WTC11 (cell line): ENCODE data around the gene DTHD1. TPM values are rescaled to one million over a fixed set of nuclear protein-coding genes. Genes with fewer than 3 reads are reported as not detected.

ENCODE experiments used
- ATAC-seq: fragments of 200-7000 bp; cut with Tn5 transposase; 2 replicates; pipeline ENCODE4 v1.10.0; 2021; ENCODE audit warnings: mild to moderate bottlenecking, moderate library complexity
- CTCF ChIA-PET: fragments of 300-600 bp; sonication (Branson Sonifier 250); formaldehyde crosslinking; loops from one replicate; lab custom pipeline; 2021; ENCODE audit warnings: antibody characterized with exemption; lab: Charles Lee
- POLR2A ChIA-PET: fragments of 350-600 bp; sonication (Branson Sonifier 250); formaldehyde crosslinking; loops from one replicate; lab custom pipeline; 2021; ENCODE audit warnings: antibody characterized with exemption; lab: Charles Lee
- DNase-seq: peaks from one replicate; pipeline ENCODE4 v3.0.0; 2021; ENCODE audit warnings: low spot score
- H3K27ac Mint-ChIP-seq: 2 replicates; pipeline ENCODE4 v1.8.0; 2021; ENCODE audit warnings: mixed read lengths
- H3K27me3 Mint-ChIP-seq: 2 replicates; pipeline ENCODE4 v1.8.0; 2021; ENCODE audit warnings: low read depth, mild to moderate bottlenecking, moderate library complexity, mixed read lengths
- H3K36me3 Mint-ChIP-seq: 2 replicates; pipeline ENCODE4 v1.8.0; 2021; ENCODE audit warnings: mixed read lengths
- H3K4me1 Mint-ChIP-seq: 2 replicates; pipeline ENCODE4 v1.8.0; 2022; ENCODE audit warnings: mixed read lengths
- H3K4me3 Mint-ChIP-seq: 2 replicates; pipeline ENCODE4 v1.8.0; 2021; ENCODE audit warnings: mild to moderate bottlenecking, moderate library complexity, mixed read lengths
- H3K9me3 Mint-ChIP-seq: 2 replicates; pipeline ENCODE4 v1.8.0; 2021; ENCODE audit warnings: mixed read lengths
- EMX1 ChIP-seq: fragments of 250-450 bp; sonication (Bioruptor Pico); IDR thresholded peaks from 2 replicates; pipeline ENCODE4 v1.8.0; 2021; ENCODE audit warnings: mild to moderate bottlenecking
- ETV6 ChIP-seq: sonication (generic); formaldehyde crosslinking; IDR thresholded peaks from 2 replicates; pipeline ENCODE4 v1.8.1; 2022; ENCODE audit warnings: mild to moderate bottlenecking, missing genetic modification reagents
- IRF2 ChIP-seq: sonication (generic); formaldehyde crosslinking; IDR thresholded peaks from 2 replicates; pipeline ENCODE4 v1.8.0; 2022; ENCODE audit warnings: low read depth, missing genetic modification reagents, borderline replicate concordance
- RELA ChIP-seq: sonication (generic); formaldehyde crosslinking; IDR thresholded peaks from 2 replicates; pipeline ENCODE4 v1.8.1; 2022; ENCODE audit warnings: missing genetic modification reagents, mild to moderate bottlenecking, borderline replicate concordance
- RORB ChIP-seq: fragments of 250-450 bp; sonication (Bioruptor Pico); IDR thresholded peaks from 2 replicates; pipeline ENCODE4 v1.9.0; 2021; ENCODE audit warnings: mild to moderate bottlenecking
- TCF7 ChIP-seq: sonication (generic); formaldehyde crosslinking; IDR thresholded peaks from 2 replicates; pipeline ENCODE4 v1.8.0; 2022; ENCODE audit warnings: mild to moderate bottlenecking, low read depth, missing genetic modification reagents, moderate library complexity
- ZBTB21 ChIP-seq: sonication (generic); formaldehyde crosslinking; IDR thresholded peaks from 2 replicates; pipeline ENCODE4 v1.8.1; 2023; ENCODE audit warnings: mild to moderate bottlenecking, missing genetic modification reagents, borderline replicate concordance
- ZNF232 ChIP-seq: sonication (generic); formaldehyde crosslinking; IDR thresholded peaks from 2 replicates; pipeline ENCODE4 v1.8.0; 2022; ENCODE audit warnings: mild to moderate bottlenecking, missing genetic modification reagents
- ZNF317 ChIP-seq: sonication (generic); formaldehyde crosslinking; IDR thresholded peaks from 2 replicates; pipeline ENCODE4 v1.8.1; 2023; ENCODE audit warnings: low read depth, mild to moderate bottlenecking, moderate library complexity, missing genetic modification reagents, borderline replicate concordance
- total RNA-seq: library from RNA; stranded (reverse); gene quantifications from 3 replicates; pipeline ENCODE4 v1.2.3, GENCODE V29; 2021
- TF ChIP-seq, protein P1 (sequence below): fragments of 250-450 bp; sonication (Bioruptor Pico); IDR thresholded peaks from 2 replicates; pipeline ENCODE4 v1.9.0; 2021; ENCODE audit warnings: mild to moderate bottlenecking, borderline replicate concordance
- TF ChIP-seq, protein P2 (sequence below): fragments of 200-600 bp; IDR thresholded peaks from 2 replicates; pipeline ENCODE4 v1.8.0; 2022; ENCODE audit warnings: antibody characterized with exemption
- TF ChIP-seq, protein P3 (sequence below): fragments of 250-450 bp; sonication (Bioruptor Pico); IDR thresholded peaks from 2 replicates; pipeline ENCODE4 v1.9.0; 2021; ENCODE audit warnings: mild to moderate bottlenecking
- TF ChIP-seq, protein P4 (sequence below): sonication (generic); formaldehyde crosslinking; IDR thresholded peaks from 2 replicates; pipeline ENCODE4 v1.8.1; 2023; ENCODE audit warnings: mild to moderate bottlenecking, missing genetic modification reagents, moderate library complexity
- TF ChIP-seq, protein P5 (sequence below): sonication (generic); formaldehyde crosslinking; IDR thresholded peaks from 2 replicates; pipeline ENCODE4 v1.8.1; 2023; ENCODE audit warnings: mild to moderate bottlenecking, missing genetic modification reagents
- TF ChIP-seq, protein P6 (sequence below): fragments of 250-450 bp; sonication (Bioruptor Pico); IDR thresholded peaks from 2 replicates; pipeline ENCODE4 v1.9.0; 2021; ENCODE audit warnings: moderate library complexity, mild to moderate bottlenecking, inconsistent platforms, borderline replicate concordance
- TF ChIP-seq, protein P7 (sequence below): sonication (generic); formaldehyde crosslinking; IDR thresholded peaks from 2 replicates; pipeline ENCODE4 v1.8.0; 2022; ENCODE audit warnings: mild to moderate bottlenecking, missing genetic modification reagents
- TF ChIP-seq, protein P8 (sequence below): sonication (generic); formaldehyde crosslinking; IDR thresholded peaks from 2 replicates; pipeline ENCODE4 v1.8.1; 2023; ENCODE audit warnings: mild to moderate bottlenecking, missing genetic modification reagents, borderline replicate concordance

The DTHD1 gene
- total RNA-seq, 1 experiment from 2014 or later = not detected

DNA sequence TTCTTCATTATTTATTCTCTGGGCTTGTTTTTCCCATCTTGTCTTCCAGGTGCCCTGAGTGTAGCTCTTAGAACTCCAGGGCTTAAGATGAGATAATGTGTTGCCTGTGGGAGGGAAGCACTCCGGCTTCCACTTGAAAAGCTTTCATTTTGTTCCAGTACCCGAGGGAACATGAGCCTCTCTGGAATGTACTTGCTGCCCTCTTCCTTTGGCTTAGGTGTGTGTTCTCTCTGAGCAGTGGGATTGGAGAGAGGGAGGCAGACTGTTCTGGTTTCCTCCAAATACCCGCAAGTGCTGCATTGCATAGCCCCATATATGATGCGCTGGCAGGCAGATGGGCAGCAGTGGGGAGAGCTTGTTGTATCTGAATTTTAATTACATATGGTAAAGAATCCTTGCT, 861 bp upstream of the DTHD1 start (continued):
- TF ChIP-seq, protein P1, sequence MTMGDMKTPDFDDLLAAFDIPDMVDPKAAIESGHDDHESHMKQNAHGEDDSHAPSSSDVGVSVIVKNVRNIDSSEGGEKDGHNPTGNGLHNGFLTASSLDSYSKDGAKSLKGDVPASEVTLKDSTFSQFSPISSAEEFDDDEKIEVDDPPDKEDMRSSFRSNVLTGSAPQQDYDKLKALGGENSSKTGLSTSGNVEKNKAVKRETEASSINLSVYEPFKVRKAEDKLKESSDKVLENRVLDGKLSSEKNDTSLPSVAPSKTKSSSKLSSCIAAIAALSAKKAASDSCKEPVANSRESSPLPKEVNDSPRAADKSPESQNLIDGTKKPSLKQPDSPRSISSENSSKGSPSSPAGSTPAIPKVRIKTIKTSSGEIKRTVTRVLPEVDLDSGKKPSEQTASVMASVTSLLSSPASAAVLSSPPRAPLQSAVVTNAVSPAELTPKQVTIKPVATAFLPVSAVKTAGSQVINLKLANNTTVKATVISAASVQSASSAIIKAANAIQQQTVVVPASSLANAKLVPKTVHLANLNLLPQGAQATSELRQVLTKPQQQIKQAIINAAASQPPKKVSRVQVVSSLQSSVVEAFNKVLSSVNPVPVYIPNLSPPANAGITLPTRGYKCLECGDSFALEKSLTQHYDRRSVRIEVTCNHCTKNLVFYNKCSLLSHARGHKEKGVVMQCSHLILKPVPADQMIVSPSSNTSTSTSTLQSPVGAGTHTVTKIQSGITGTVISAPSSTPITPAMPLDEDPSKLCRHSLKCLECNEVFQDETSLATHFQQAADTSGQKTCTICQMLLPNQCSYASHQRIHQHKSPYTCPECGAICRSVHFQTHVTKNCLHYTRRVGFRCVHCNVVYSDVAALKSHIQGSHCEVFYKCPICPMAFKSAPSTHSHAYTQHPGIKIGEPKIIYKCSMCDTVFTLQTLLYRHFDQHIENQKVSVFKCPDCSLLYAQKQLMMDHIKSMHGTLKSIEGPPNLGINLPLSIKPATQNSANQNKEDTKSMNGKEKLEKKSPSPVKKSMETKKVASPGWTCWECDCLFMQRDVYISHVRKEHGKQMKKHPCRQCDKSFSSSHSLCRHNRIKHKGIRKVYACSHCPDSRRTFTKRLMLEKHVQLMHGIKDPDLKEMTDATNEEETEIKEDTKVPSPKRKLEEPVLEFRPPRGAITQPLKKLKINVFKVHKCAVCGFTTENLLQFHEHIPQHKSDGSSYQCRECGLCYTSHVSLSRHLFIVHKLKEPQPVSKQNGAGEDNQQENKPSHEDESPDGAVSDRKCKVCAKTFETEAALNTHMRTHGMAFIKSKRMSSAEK (CRISPR knock-in tag) = no peak
- no peak for TF ChIP-seq EMX1
- TF ChIP-seq RELA = no peak
- TF ChIP-seq, protein P2, sequence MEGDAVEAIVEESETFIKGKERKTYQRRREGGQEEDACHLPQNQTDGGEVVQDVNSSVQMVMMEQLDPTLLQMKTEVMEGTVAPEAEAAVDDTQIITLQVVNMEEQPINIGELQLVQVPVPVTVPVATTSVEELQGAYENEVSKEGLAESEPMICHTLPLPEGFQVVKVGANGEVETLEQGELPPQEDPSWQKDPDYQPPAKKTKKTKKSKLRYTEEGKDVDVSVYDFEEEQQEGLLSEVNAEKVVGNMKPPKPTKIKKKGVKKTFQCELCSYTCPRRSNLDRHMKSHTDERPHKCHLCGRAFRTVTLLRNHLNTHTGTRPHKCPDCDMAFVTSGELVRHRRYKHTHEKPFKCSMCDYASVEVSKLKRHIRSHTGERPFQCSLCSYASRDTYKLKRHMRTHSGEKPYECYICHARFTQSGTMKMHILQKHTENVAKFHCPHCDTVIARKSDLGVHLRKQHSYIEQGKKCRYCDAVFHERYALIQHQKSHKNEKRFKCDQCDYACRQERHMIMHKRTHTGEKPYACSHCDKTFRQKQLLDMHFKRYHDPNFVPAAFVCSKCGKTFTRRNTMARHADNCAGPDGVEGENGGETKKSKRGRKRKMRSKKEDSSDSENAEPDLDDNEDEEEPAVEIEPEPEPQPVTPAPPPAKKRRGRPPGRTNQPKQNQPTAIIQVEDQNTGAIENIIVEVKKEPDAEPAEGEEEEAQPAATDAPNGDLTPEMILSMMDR = no peak
- no peak for TF ChIP-seq ZNF232 (CRISPR knock-in tag)
- TF ChIP-seq, protein P3, sequence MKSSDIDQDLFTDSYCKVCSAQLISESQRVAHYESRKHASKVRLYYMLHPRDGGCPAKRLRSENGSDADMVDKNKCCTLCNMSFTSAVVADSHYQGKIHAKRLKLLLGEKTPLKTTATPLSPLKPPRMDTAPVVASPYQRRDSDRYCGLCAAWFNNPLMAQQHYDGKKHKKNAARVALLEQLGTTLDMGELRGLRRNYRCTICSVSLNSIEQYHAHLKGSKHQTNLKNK = no peak
- no peak for TF ChIP-seq ETV6
- TF ChIP-seq, protein P4, sequence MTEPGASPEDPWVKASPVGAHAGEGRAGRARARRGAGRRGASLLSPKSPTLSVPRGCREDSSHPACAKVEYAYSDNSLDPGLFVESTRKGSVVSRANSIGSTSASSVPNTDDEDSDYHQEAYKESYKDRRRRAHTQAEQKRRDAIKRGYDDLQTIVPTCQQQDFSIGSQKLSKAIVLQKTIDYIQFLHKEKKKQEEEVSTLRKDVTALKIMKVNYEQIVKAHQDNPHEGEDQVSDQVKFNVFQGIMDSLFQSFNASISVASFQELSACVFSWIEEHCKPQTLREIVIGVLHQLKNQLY (CRISPR knock-in tag) = no peak
- TF ChIP-seq ZBTB21 (CRISPR knock-in tag) = no peak
- TF ChIP-seq, protein P5, sequence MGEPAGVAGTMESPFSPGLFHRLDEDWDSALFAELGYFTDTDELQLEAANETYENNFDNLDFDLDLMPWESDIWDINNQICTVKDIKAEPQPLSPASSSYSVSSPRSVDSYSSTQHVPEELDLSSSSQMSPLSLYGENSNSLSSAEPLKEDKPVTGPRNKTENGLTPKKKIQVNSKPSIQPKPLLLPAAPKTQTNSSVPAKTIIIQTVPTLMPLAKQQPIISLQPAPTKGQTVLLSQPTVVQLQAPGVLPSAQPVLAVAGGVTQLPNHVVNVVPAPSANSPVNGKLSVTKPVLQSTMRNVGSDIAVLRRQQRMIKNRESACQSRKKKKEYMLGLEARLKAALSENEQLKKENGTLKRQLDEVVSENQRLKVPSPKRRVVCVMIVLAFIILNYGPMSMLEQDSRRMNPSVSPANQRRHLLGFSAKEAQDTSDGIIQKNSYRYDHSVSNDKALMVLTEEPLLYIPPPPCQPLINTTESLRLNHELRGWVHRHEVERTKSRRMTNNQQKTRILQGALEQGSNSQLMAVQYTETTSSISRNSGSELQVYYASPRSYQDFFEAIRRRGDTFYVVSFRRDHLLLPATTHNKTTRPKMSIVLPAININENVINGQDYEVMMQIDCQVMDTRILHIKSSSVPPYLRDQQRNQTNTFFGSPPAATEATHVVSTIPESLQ (CRISPR knock-in tag) = no peak

DNA sequence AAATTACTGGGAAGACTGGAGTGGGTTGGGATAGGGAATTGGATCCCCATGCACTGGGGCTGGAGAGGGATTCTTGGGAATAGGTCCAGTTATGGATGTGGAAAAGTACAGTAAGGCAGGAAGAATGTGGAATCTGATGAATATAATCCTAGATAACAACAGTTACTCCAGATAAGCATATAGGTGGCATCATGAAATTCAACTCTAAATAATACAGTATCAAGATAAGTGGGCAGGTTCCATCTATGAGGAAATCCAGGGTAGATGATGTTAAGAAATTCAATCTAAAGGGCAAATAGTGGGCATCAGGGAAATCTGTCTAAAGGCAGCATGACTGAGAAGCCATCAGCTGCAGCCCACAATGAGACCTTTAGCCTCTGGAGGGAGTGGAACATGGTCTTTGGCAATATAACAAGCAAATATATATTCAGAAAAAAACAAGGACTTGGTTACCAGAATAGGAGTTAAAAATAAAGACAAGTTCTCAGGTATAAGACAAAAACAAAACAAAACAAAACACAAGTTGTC, 1.2 kb downstream of the DTHD1 start:
- ATAC-seq (no peak), DNase-seq (no peak)
- POLR2A ChIA-PET = no interaction called here
- H3K4me1 Mint-ChIP-seq = peaks cover 5% of the 10 kb centered on the region; the same call in 1 of the 2 replicates
- H3K36me3 Mint-ChIP-seq = no peaks in the 10 kb centered on the region
- H3K4me3 Mint-ChIP-seq = no peak overlapping the region
- H3K9me3 Mint-ChIP-seq = no peaks in the 10 kb centered on the region
- no peaks in the 10 kb centered on the region for H3K27me3 Mint-ChIP-seq
- CTCF ChIA-PET = no interaction called here
- no peak overlapping the region for H3K27ac Mint-ChIP-seq
- TF ChIP-seq ZNF317 (CRISPR knock-in tag) = no peak
- TF ChIP-seq, protein P6, sequence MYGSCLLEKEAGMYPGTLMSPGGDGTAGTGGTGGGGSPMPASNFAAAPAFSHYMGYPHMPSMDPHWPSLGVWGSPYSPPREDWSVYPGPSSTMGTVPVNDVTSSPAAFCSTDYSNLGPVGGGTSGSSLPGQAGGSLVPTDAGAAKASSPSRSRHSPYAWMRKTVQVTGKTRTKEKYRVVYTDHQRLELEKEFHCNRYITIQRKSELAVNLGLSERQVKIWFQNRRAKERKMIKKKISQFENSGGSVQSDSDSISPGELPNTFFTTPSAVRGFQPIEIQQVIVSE = no peak
- TF ChIP-seq IRF2 = no peak
- TF ChIP-seq, protein P5 (CRISPR knock-in tag) = no peak
- no peak for TF ChIP-seq RORB
- TF ChIP-seq, protein P7, sequence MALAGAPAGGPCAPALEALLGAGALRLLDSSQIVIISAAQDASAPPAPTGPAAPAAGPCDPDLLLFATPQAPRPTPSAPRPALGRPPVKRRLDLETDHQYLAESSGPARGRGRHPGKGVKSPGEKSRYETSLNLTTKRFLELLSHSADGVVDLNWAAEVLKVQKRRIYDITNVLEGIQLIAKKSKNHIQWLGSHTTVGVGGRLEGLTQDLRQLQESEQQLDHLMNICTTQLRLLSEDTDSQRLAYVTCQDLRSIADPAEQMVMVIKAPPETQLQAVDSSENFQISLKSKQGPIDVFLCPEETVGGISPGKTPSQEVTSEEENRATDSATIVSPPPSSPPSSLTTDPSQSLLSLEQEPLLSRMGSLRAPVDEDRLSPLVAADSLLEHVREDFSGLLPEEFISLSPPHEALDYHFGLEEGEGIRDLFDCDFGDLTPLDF (CRISPR knock-in tag) = no peak
- TF ChIP-seq TCF7 = no peak
- TF ChIP-seq, protein P8, sequence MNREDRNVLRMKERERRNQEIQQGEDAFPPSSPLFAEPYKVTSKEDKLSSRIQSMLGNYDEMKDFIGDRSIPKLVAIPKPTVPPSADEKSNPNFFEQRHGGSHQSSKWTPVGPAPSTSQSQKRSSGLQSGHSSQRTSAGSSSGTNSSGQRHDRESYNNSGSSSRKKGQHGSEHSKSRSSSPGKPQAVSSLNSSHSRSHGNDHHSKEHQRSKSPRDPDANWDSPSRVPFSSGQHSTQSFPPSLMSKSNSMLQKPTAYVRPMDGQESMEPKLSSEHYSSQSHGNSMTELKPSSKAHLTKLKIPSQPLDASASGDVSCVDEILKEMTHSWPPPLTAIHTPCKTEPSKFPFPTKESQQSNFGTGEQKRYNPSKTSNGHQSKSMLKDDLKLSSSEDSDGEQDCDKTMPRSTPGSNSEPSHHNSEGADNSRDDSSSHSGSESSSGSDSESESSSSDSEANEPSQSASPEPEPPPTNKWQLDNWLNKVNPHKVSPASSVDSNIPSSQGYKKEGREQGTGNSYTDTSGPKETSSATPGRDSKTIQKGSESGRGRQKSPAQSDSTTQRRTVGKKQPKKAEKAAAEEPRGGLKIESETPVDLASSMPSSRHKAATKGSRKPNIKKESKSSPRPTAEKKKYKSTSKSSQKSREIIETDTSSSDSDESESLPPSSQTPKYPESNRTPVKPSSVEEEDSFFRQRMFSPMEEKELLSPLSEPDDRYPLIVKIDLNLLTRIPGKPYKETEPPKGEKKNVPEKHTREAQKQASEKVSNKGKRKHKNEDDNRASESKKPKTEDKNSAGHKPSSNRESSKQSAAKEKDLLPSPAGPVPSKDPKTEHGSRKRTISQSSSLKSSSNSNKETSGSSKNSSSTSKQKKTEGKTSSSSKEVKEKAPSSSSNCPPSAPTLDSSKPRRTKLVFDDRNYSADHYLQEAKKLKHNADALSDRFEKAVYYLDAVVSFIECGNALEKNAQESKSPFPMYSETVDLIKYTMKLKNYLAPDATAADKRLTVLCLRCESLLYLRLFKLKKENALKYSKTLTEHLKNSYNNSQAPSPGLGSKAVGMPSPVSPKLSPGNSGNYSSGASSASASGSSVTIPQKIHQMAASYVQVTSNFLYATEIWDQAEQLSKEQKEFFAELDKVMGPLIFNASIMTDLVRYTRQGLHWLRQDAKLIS (CRISPR knock-in tag) = no peak
- no peak for TF ChIP-seq ZNF232 (CRISPR knock-in tag)
